ENCODE results near the gene KIF9. TPM values are rescaled to one million over a fixed set of nuclear protein-coding genes. Genes with fewer than 3 reads are reported as not detected.

KIF9 gene
- total RNA-seq, 2 experiments from 2014 or later: 4.5 TPM

Other genes with a start within 250 kb of the KIF9 start
- gene SETD2, start 118.7 kb downstream of the KIF9 start, total RNA-seq: 10 to 100 TPM; 54.1 to 63.3 TPM
- 10 to 100 TPM; 23.1 to 23.5 TPM for gene KLHL18, start 145 bp upstream of the KIF9 start, total RNA-seq
- 10 to 100 TPM; 36.6 to 42.6 TPM for gene PTPN23, start 98.2 kb upstream of the KIF9 start, total RNA-seq
- 10 to 100 TPM; 73.5 to 80.1 TPM for gene SCAP, start 193.1 kb upstream of the KIF9 start, total RNA-seq
- gene ELP6, start 230.9 kb upstream of the KIF9 start, total RNA-seq: 10 to 100 TPM; 36.8 to 39.8 TPM